Measurements from ENCODE around the gene CDH4. TPM values are rescaled to one million over a fixed set of nuclear protein-coding genes. Genes with fewer than 3 reads are reported as not detected.

The CDH4 gene
- total RNA-seq, 4 donors from 2014 or later: 0.71 to 4.2 (median 2.9) TPM

GRCh38 chr20:61549865-61550264, 297.8 kb downstream of the CDH4 start:
- intact Hi-C loops (cut with DNase I; ENCODE audit: low total_unique reads): no loop called here
- 86 to 87% methylated on average over 2 of the region's 2 CpGs for WGBS, 2 donors
- DNase-seq (ENCODE audit: low spot score in 2 of 2): no peak
- no peak overlapping the region for H3K4me3 ChIP-seq (ENCODE audit: low read depth, poor library complexity, severe bottlenecking)
- no peak for TF ChIP-seq POLR2A (IDR thresholded peaks at IDR 0.05)

- WGBS, 2 donors: 92 to 93% methylated on average over 2 of the region's 2 CpGs
- intact Hi-C loops (cut with DNase I; ENCODE audit: low total_unique reads): no loop called here
- TF ChIP-seq CTCF (IDR thresholded peaks at IDR 0.05) (no peak), POLR2A (IDR thresholded peaks at IDR 0.05) (no peak)
- no peak overlapping the region for H3K4me3 ChIP-seq (ENCODE audit: low read depth, poor library complexity, severe bottlenecking)
- DNase-seq (ENCODE audit: low spot score in 2 of 2): no peak
Observed at GRCh38 chr20:61551401-61551800, 299.3 kb downstream of the CDH4 start.

GRCh38 chr20:61554617-61555016, 302.6 kb downstream of the CDH4 start:
- TF ChIP-seq CTCF (IDR thresholded peaks at IDR 0.05) (no peak), POLR2A (IDR thresholded peaks at IDR 0.05) (no peak)
- no peak overlapping the region for H3K4me3 ChIP-seq (ENCODE audit: low read depth, poor library complexity, severe bottlenecking)
- intact Hi-C loops (cut with DNase I; ENCODE audit: low total_unique reads): no loop called here
- 92 to 93% methylated on average over 9 to 10 of the region's 10 CpGs for WGBS, 2 donors
- no peak for DNase-seq (ENCODE audit: low spot score in 2 of 2)

GRCh38 chr20:61555566-61555965, 303.5 kb downstream of the CDH4 start:
- DNase-seq (ENCODE audit: low spot score in 2 of 2): no peak
- intact Hi-C loops (cut with DNase I; ENCODE audit: low total_unique reads): no loop called here
- WGBS, 2 donors: 51 to 57% methylated on average over 6 of the region's 6 CpGs
- H3K4me3 ChIP-seq (ENCODE audit: low read depth, poor library complexity, severe bottlenecking): no peak overlapping the region
- TF ChIP-seq POLR2A (IDR thresholded peaks at IDR 0.05) (no peak), CTCF (IDR thresholded peaks at IDR 0.05) (no peak)

DNA sequence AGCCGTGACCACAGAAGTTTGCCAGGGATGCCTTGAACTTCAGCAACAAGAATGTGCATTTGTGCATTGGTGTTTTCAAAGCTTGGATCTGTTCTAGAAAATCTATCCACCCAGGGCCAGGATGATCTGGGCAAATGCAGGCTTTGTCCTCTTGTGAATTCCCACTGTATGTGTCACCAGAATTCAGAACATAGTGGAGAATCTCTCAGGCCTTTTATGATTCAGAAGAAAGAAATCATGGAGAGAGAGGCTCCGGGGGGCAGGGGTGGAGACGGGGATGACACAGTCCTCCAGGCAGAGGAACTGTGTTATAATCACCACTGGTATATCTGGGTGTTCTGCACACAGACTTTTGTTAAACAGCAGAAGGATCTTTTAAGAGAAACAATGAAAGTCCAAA, 304.1 kb downstream of the CDH4 start:
- 57 to 85% methylated on average over 3 of the region's 3 CpGs for WGBS, 2 donors
- intact Hi-C loops (cut with DNase I; ENCODE audit: low total_unique reads): no loop called here
- no peak for DNase-seq (ENCODE audit: low spot score in 2 of 2)
- no peak for TF ChIP-seq CTCF (IDR thresholded peaks at IDR 0.05)
- TF ChIP-seq POLR2A (IDR thresholded peaks at IDR 0.05): no peak
- H3K4me3 ChIP-seq (ENCODE audit: low read depth, poor library complexity, severe bottlenecking): no peak overlapping the region

DNA sequence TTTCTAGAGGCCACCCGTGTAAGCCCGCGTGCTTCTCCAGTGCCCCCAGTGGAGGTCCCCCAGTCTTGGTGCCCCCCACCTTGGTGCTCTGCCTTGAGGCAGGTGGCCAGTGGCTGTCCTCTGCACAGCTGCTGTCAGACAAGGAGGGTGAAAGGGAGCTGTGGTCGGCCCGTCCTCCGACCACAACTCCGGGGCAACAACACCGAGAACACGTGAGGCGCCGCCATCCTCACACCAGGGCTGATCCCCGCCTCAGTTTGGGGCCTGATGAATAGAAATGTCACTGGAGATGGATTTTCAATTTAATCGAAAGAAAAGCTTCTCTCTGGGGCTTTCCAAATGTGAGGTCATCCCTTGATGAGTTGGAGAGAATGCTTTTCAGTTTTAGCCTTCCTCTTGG, 304.6 kb downstream of the CDH4 start:
- intact Hi-C loops (cut with DNase I; ENCODE audit: low total_unique reads): no loop called here
- TF ChIP-seq CTCF (IDR thresholded peaks at IDR 0.05): no peak
- no peak for TF ChIP-seq POLR2A (IDR thresholded peaks at IDR 0.05)
- 92 to 93% methylated on average over 13 of the region's 13 CpGs for WGBS, 2 donors
- no peak for DNase-seq (ENCODE audit: low spot score in 2 of 2)
- no peak overlapping the region for H3K4me3 ChIP-seq (ENCODE audit: low read depth, poor library complexity, severe bottlenecking)
